Caco-2 (cell line): ENCODE results near the gene RAD54L. TPM values are rescaled to one million over a fixed set of nuclear protein-coding genes. Genes with fewer than 3 reads are reported as not detected.
"Not testable (repeated sequence)": the region's sequence is repeated elsewhere in the genome, so short reads cannot be mapped to it uniquely, and the experiment has no call there.

Source experiments
- BruUV-seq: library from RNA; stranded (reverse); fragments of 400-500 nt; replicated peaks from 2 replicates; lab custom pipeline; 2021; lab: Mats Ljungman, UMichigan
- CTCF ChIA-PET: fragments of 300-600 bp; sonication (Branson Sonifier 250); formaldehyde crosslinking; loops from one replicate; lab custom pipeline; 2022; ENCODE audit warnings: antibody characterized with exemption; lab: Charles Lee
- POLR2A ChIA-PET: fragments of 300-600 bp; sonication (Branson Sonifier 250); formaldehyde crosslinking; loops from one replicate; lab custom pipeline; 2022; ENCODE audit warnings: antibody characterized with exemption; lab: Charles Lee
- DNase-seq, 2 experiments: peaks; one replicate each; pipeline versions ENCODE4 v3.0.0 to v3.0.0-alpha.2; 2020 to 2022
- H3K27me3 ChIP-seq: replicated peaks from 2 replicates; pipeline ENCODE4 v1.6.0; 2011; ENCODE audit warnings: low read length; ENCODE audit not compliant: control insufficient read depth, insufficient read depth
- H3K36me3 ChIP-seq: 2 replicates; pipeline ENCODE4 v1.5.1; 2011; ENCODE audit warnings: low read length; ENCODE audit not compliant: control insufficient read depth, insufficient read depth
- H3K4me1 ChIP-seq: fragments of 250-450 bp; sonication (Bioruptor Pico); 2 replicates; pipeline ENCODE4 v1.5.1; 2020; ENCODE audit warnings: mild to moderate bottlenecking
- H3K4me3 ChIP-seq: 2 replicates; pipeline ENCODE4 v1.5.1; 2011; ENCODE audit warnings: low read depth, mild to moderate bottlenecking, control low read depth, low read length
- H3K9me3 ChIP-seq: fragments of 250-450 bp; sonication (Bioruptor Pico); 2 replicates; pipeline ENCODE4 v1.5.1; 2020; ENCODE audit warnings: mild to moderate bottlenecking, moderate library complexity
- H3K27ac Mint-ChIP-seq: one replicate; pipeline ENCODE4 v1.8.0; 2022; ENCODE audit warnings: mixed read lengths; ENCODE audit not compliant: unreplicated experiment
- H3K27me3 Mint-ChIP-seq: one replicate; pipeline ENCODE4 v1.8.0; 2022; ENCODE audit warnings: mixed read lengths; ENCODE audit not compliant: insufficient read depth, unreplicated experiment
- H3K36me3 Mint-ChIP-seq: one replicate; pipeline ENCODE4 v1.8.0; 2022; ENCODE audit warnings: mild to moderate bottlenecking, mixed read lengths; ENCODE audit not compliant: insufficient read depth, unreplicated experiment
- H3K4me1 Mint-ChIP-seq: one replicate; pipeline ENCODE4 v1.8.0; 2022; ENCODE audit warnings: low read depth, mixed read lengths; ENCODE audit not compliant: unreplicated experiment
- H3K4me3 Mint-ChIP-seq: one replicate; pipeline ENCODE4 v1.8.0; 2022; ENCODE audit warnings: mild to moderate bottlenecking, moderate library complexity, mixed read lengths; ENCODE audit not compliant: unreplicated experiment
- H3K9me3 Mint-ChIP-seq: one replicate; pipeline ENCODE4 v1.8.0; 2022; ENCODE audit warnings: mixed read lengths; ENCODE audit not compliant: unreplicated experiment
- CTCF ChIP-seq, 2 experiments: fragments of 200-600 bp in 1 of 2; IDR thresholded peaks; 1 replicate in 1 of 2; 2 replicates in 1 of 2; pipeline versions ENCODE4 v1.5.1 to v1.8.0; 2011 to 2022; ENCODE audit warnings: antibody characterized with exemption in 1 of 2, control low read depth in 1 of 2, inconsistent platforms in 1 of 2, low read depth in 1 of 2, low read length in 1 of 2, mild to moderate bottlenecking in 1 of 2, moderate library complexity in 1 of 2; ENCODE audit not compliant: insufficient read depth in 1 of 2, severe bottlenecking in 1 of 2, unreplicated experiment in 1 of 2
- intact Hi-C: fragments of 100-400 bp; cut with micrococcal nuclease; formaldehyde crosslinking; loops from one replicate; pipeline ENCODE4 v1.10.0; 2022; ENCODE audit not compliant: unreplicated experiment
- total RNA-seq: library from RNA; stranded (reverse); gene quantifications from 2 replicates; pipeline ENCODE4 v1.2.3, GENCODE V29; 2022

Gene RAD54L
- total RNA-seq, 1 experiment from 2014 or later, result 29.1 TPM

GRCh38 chr1:46315669-46316403, 68.3 kb downstream of the RAD54L start:
- H3K4me1 ChIP-seq, result peaks cover 5% of the 10 kb centered on the region
- no peaks in the 10 kb centered on the region for H3K9me3 ChIP-seq
- intact Hi-C loops, result no loop called here
- Mint-ChIP-seq H3K4me3 (no peak overlapping the region), H3K36me3 (peaks cover 54% of the 10 kb centered on the region), H3K27me3 (no peaks in the 10 kb centered on the region), H3K9me3 (no peaks in the 10 kb centered on the region), H3K4me1 (peaks cover 2% of the 10 kb centered on the region), H3K27ac (no peak overlapping the region)
- CTCF ChIA-PET, result no interaction called here
- H3K36me3 ChIP-seq, result no peaks in the 10 kb centered on the region; the same call in 1 of the 2 replicates
- BruUV-seq, result no TSS peak
- H3K4me3 ChIP-seq, result no peak overlapping the region
- POLR2A ChIA-PET, result no interaction called here
- no peaks in the 10 kb centered on the region for H3K27me3 ChIP-seq
- no peak for DNase-seq
- no peak for TF ChIP-seq CTCF (IDR thresholded peaks at IDR 0.05; ENCODE audit: insufficient read depth in 1 of 2, low read depth in 1 of 2, low read length in 1 of 2, severe bottlenecking in 1 of 2, unreplicated experiment in 1 of 2)

GRCh38 chr1:46317323-46317722, 69.8 kb downstream of the RAD54L start:
- POLR2A ChIA-PET, result interaction anchor here (0.7 kb wide), 1 partner anchor 55 kb away, joined by 3 read pairs; no protein-coding TSS in a partner anchor
- H3K36me3 Mint-ChIP-seq, result peaks cover 39% of the 10 kb centered on the region

GRCh38 chr1:46319301-46319700, 71.7 kb downstream of the RAD54L start:
- POLR2A ChIA-PET, intact Hi-C loops, H3K4me1 ChIP-seq, BruUV-seq, H3K4me3 ChIP-seq, H3K9me3 Mint-ChIP-seq, H3K4me1 Mint-ChIP-seq, H3K27me3 ChIP-seq, H3K27me3 Mint-ChIP-seq, H3K36me3 ChIP-seq, H3K9me3 ChIP-seq, H3K27ac Mint-ChIP-seq, CTCF ChIA-PET, H3K4me3 Mint-ChIP-seq, DNase-seq: not testable (repeated sequence)
- H3K36me3 Mint-ChIP-seq, result peaks cover 20% of the 10 kb centered on the region

More at GRCh38 chr1:46317323-46317722, 69.8 kb downstream of the RAD54L start:
- H3K4me3 Mint-ChIP-seq, result no peak overlapping the region
- no peak overlapping the region for H3K27ac Mint-ChIP-seq
- H3K27me3 ChIP-seq, result no peaks in the 10 kb centered on the region
- H3K4me1 ChIP-seq, result peaks cover 5% of the 10 kb centered on the region
- H3K4me1 Mint-ChIP-seq, result peaks cover 8% of the 10 kb centered on the region
- CTCF ChIA-PET, result no interaction called here
- TF ChIP-seq CTCF (IDR thresholded peaks at IDR 0.05; ENCODE audit: insufficient read depth in 1 of 2, low read depth in 1 of 2, low read length in 1 of 2, severe bottlenecking in 1 of 2, unreplicated experiment in 1 of 2), result no peak
- intact Hi-C loops, result no loop called here
- DNase-seq, result no peak
- BruUV-seq, result no TSS peak
- H3K9me3 Mint-ChIP-seq, result no peaks in the 10 kb centered on the region
- H3K27me3 Mint-ChIP-seq, result no peaks in the 10 kb centered on the region
- no peaks in the 10 kb centered on the region; the same call in 1 of the 2 replicates for H3K36me3 ChIP-seq
- H3K9me3 ChIP-seq, result no peaks in the 10 kb centered on the region
- H3K4me3 ChIP-seq, result no peak overlapping the region

GRCh38 chr1:46319960-46320914, 72.7 kb downstream of the RAD54L start:
- not testable (repeated sequence) for H3K4me1 Mint-ChIP-seq, H3K27ac Mint-ChIP-seq

GRCh38 chr1:46322191-46322590, 74.6 kb downstream of the RAD54L start:
- H3K4me1 Mint-ChIP-seq, H3K27ac Mint-ChIP-seq, H3K9me3 Mint-ChIP-seq, DNase-seq, H3K9me3 ChIP-seq, H3K36me3 ChIP-seq, H3K4me3 ChIP-seq, POLR2A ChIA-PET, H3K27me3 ChIP-seq, H3K27me3 Mint-ChIP-seq, H3K36me3 Mint-ChIP-seq, BruUV-seq, H3K4me1 ChIP-seq, CTCF ChIA-PET, intact Hi-C loops, H3K4me3 Mint-ChIP-seq: not testable (repeated sequence)

More at GRCh38 chr1:46319960-46320914, 72.7 kb downstream of the RAD54L start:
- H3K4me3 Mint-ChIP-seq, BruUV-seq, H3K4me3 ChIP-seq, CTCF ChIA-PET, H3K27me3 Mint-ChIP-seq, H3K9me3 Mint-ChIP-seq, DNase-seq, H3K9me3 ChIP-seq, POLR2A ChIA-PET, H3K4me1 ChIP-seq, intact Hi-C loops, H3K27me3 ChIP-seq, H3K36me3 ChIP-seq: not testable (repeated sequence)
- H3K36me3 Mint-ChIP-seq, result peaks cover 10% of the 10 kb centered on the region
